ENCODE measurements around the gene DLGAP1. TPM values are rescaled to one million over a fixed set of nuclear protein-coding genes. Genes with fewer than 3 reads are reported as not detected.

The DLGAP1 gene
- total RNA-seq, 1 experiment from 2014 or later: 0.39 TPM

DNA sequence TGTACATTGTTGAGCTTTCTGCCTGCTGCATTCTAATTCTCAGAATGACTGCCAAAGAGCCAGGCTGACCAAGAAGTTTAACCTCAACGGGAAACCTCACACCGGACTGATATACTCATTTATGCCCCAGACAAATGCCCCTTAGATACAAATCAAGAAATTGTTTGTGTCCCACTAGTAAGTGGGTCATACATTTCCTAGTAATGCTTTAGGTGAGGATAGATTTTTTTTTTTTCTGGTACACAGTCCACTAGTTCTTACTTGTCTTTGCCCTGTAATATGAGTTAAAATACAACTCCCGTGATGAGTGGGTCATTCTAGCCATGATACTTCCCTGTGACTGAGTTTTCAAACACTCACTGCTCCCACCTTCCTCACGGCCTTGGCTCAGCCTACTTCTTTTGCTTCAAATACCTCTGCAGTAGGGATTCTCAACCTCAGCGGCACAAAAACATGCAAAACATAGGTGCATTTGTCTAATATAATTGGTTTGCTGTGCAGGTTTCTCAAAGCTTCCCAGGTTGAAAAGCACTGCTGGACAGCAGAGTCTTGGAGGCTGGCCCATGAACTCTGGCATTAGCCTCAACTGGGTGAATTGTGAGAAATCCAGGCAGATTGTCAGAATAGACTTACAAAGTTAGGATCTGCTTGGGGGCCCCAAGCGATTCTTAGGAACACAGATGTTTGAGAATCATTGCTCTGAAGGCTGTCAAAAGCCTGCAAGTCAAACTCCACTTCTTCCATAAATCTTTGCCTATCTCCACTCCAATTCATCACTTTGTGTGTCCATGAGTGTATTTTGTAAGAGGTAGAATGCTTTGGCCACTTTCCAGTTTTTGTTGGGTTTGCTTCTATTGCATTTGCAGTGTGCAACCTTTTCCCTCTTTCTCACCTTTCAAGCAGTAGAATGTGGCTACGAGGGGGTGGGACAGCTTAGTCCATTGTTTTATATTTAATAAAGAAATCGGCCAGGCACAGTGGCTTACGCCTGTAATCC is 969.7 kb downstream of the DLGAP1 start:
- no TSS peak for BruUV-seq (replicated peaks)
- ChIA-PET RAD21 (ENCODE audit: low non-redundant PET in 1 of 2, low total read pairs in 2 of 2, uncharacterized antibody in 2 of 2, unreplicated experiment in 2 of 2) (no interaction called here), CTCF (no interaction called here), POLR2A (no interaction called here)
- Histone ChIP-seq H3K9me3 (ENCODE audit: control insufficient read depth in 1 of 2, insufficient read depth in 1 of 2, low read depth in 1 of 2, low read length in 2 of 2) (no peaks in the 10 kb centered on the region), H3K79me2 (ENCODE audit: insufficient read depth, low read length) (no peaks in the 10 kb centered on the region), H3K9me2 (ENCODE audit: insufficient read depth) (no peaks in the 10 kb centered on the region), H3K4me3 (replicated peaks in 1 of 2; ENCODE audit: low read depth in 1 of 2, low read length in 2 of 2) (no peak overlapping the region), H3K4me1 (ENCODE audit: control insufficient read depth in 1 of 2, insufficient read depth in 2 of 2, low read length in 2 of 2) (peaks cover 0 to 17% of the 10 kb centered on the region in 2 experiments; a peak in 2 of 4 replicates), H3K4me2 (ENCODE audit: low read length) (no peak overlapping the region), H2AFZ (ENCODE audit: low read depth, low read length, poor library complexity, severe bottlenecking) (no peak overlapping the region), H4K20me1 (ENCODE audit: insufficient read depth) (no peaks in the 10 kb centered on the region), H3K9ac (ENCODE audit: low read length) (no peak overlapping the region), H3K36me3 (ENCODE audit: control insufficient read depth in 1 of 2, insufficient read depth in 2 of 2, low read length in 2 of 2) (no peaks in the 10 kb centered on the region), H3K27me3 (ENCODE audit: insufficient read depth, low read length) (no peaks in the 10 kb centered on the region), H3K27ac (ENCODE audit: low read depth, low read length) (no peak overlapping the region)
- ATAC-seq: no peak
- TF ChIP-seq SRF (IDR thresholded peaks at IDR 0.05; ENCODE audit: low read depth) (no peak), TCF7L2 (IDR thresholded peaks at IDR 0.05; ENCODE audit: borderline replicate concordance, extremely low read depth, insufficient read depth, insufficient read length) (no peak), CBX3 (IDR thresholded peaks at IDR 0.05; ENCODE audit: low read depth) (no peak), YY1 (IDR thresholded peaks at IDR 0.05; ENCODE audit: extremely low read depth, insufficient replicate concordance, low read depth, low read length) (no peak), FOSL1 (IDR thresholded peaks at IDR 0.05; ENCODE audit: low read depth) (no peak), CEBPB (IDR thresholded peaks at IDR 0.05; ENCODE audit: low read depth) (no peak), ATF3 (IDR thresholded peaks at IDR 0.05) (no peak), EGR1 (IDR thresholded peaks at IDR 0.05; ENCODE audit: low read depth) (no peak), SP1 (IDR thresholded peaks at IDR 0.05; ENCODE audit: low read depth) (no peak), EZH2 (IDR thresholded peaks at IDR 0.05) (no peak), POLR2A (IDR thresholded peaks at IDR 0.05; ENCODE audit: borderline replicate concordance, extremely low read depth, insufficient read depth, insufficient read length) (no peak)
- TF ChIP-seq, protein P1, sequence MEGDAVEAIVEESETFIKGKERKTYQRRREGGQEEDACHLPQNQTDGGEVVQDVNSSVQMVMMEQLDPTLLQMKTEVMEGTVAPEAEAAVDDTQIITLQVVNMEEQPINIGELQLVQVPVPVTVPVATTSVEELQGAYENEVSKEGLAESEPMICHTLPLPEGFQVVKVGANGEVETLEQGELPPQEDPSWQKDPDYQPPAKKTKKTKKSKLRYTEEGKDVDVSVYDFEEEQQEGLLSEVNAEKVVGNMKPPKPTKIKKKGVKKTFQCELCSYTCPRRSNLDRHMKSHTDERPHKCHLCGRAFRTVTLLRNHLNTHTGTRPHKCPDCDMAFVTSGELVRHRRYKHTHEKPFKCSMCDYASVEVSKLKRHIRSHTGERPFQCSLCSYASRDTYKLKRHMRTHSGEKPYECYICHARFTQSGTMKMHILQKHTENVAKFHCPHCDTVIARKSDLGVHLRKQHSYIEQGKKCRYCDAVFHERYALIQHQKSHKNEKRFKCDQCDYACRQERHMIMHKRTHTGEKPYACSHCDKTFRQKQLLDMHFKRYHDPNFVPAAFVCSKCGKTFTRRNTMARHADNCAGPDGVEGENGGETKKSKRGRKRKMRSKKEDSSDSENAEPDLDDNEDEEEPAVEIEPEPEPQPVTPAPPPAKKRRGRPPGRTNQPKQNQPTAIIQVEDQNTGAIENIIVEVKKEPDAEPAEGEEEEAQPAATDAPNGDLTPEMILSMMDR (IDR thresholded peaks at IDR 0.05 in 2 of 3, conservative IDR thresholded peaks at IDR 0.05 in 1 of 3; ENCODE audit: borderline replicate concordance in 1 of 3, insufficient read depth in 1 of 3, low read depth in 2 of 3, low read length in 2 of 3): no peak
- TF ChIP-seq, protein P2, sequence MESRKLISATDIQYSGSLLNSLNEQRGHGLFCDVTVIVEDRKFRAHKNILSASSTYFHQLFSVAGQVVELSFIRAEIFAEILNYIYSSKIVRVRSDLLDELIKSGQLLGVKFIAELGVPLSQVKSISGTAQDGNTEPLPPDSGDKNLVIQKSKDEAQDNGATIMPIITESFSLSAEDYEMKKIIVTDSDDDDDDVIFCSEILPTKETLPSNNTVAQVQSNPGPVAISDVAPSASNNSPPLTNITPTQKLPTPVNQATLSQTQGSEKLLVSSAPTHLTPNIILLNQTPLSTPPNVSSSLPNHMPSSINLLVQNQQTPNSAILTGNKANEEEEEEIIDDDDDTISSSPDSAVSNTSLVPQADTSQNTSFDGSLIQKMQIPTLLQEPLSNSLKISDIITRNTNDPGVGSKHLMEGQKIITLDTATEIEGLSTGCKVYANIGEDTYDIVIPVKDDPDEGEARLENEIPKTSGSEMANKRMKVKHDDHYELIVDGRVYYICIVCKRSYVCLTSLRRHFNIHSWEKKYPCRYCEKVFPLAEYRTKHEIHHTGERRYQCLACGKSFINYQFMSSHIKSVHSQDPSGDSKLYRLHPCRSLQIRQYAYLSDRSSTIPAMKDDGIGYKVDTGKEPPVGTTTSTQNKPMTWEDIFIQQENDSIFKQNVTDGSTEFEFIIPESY (IDR thresholded peaks at IDR 0.05; ENCODE audit: extremely low read depth, insufficient replicate concordance, low read length): no peak
- TF ChIP-seq, protein P3, sequence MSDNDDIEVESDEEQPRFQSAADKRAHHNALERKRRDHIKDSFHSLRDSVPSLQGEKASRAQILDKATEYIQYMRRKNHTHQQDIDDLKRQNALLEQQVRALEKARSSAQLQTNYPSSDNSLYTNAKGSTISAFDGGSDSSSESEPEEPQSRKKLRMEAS (IDR thresholded peaks at IDR 0.05): no peak
- DNase-seq (ENCODE audit: low read depth, low spot score): no peak
- intact Hi-C loops (cut with micrococcal nuclease): no loop called here

All from HCT116 (cell line).